Peyer's patch (tissue), 4 donors: ENCODE results near the gene HOXD13. TPM values are rescaled to one million over a fixed set of nuclear protein-coding genes. Genes with fewer than 3 reads are reported as not detected.

Experiments used
- DNase-seq, 3 donors: peaks; one replicate each; pipeline ENCODE4 v3.0.0-alpha.2; 2017 to 2019
- H3K27ac ChIP-seq, 4 donors: fragments of 200-600 bp; sonication (generic); one replicate each; pipeline ENCODE4 v1.5.1; 2016 to 2019
- H3K27me3 ChIP-seq, 2 donors: fragments of 200-600 bp; sonication (generic); one replicate each; pipeline ENCODE4 v1.5.1; 2019
- H3K36me3 ChIP-seq, 3 donors: fragments of 200-600 bp; sonication (generic); one replicate each; pipeline ENCODE4 v1.5.1; 2016 to 2019
- H3K4me1 ChIP-seq, 4 donors: fragments of 200-600 bp; sonication (generic); one replicate each; pipeline ENCODE4 v1.5.1; 2016 to 2019
- H3K4me3 ChIP-seq, 4 donors: fragments of 200-600 bp; sonication (generic); 1 replicate in 3 of 4; 2 replicates in 1 of 4; pipeline ENCODE4 v1.5.1; 2016 to 2019; ENCODE audit warnings: mild to moderate bottlenecking in 1 of 4
- H3K9me3 ChIP-seq, 4 donors: fragments of 200-600 bp; sonication (generic); one replicate each; pipeline ENCODE4 v1.5.1; 2016 to 2019; ENCODE audit warnings: mild to moderate bottlenecking in 1 of 4
- POLR2A ChIP-seq, 2 donors: fragments of 450-650 bp; IDR thresholded peaks; one replicate each; pipeline ENCODE4 v1.5.1; 2017; ENCODE audit warnings: antibody characterized with exemption in 2 of 2, mild to moderate bottlenecking in 2 of 2, moderate library complexity in 2 of 2
- total RNA-seq, 4 donors: library from RNA; depleted of rRNA; stranded (reverse); fragments of >200 nt; gene quantifications; one replicate each; pipeline ENCODE4 v1.1.0, GENCODE V29; 2016
- TF ChIP-seq, protein P1 (sequence below), 6 experiments: fragments of 450-650 bp in 4 of 6; fragments of 200-600 bp in 2 of 6; sonication (generic) in 1 of 6; IDR thresholded peaks; one replicate each; pipeline ENCODE4 v1.5.1; 2017 to 2019; ENCODE audit warnings: antibody characterized with exemption in 6 of 6, mild to moderate bottlenecking in 3 of 6, moderate library complexity in 1 of 6

The HOXD13 gene
- total RNA-seq, 4 donors from 2014 or later, result not detected

GRCh38 chr2:176082824-176083751 lies 9.4 kb upstream of the HOXD13 start:
- Histone ChIP-seq H3K27me3 (peaks cover 0 to 94% of the 10 kb centered on the region in 2 donors), H3K27ac (no peak overlapping the region), H3K36me3 (no peaks in the 10 kb centered on the region), H3K4me1 (peaks cover 0 to 20% (median 2%) of the 10 kb centered on the region in 4 donors), H3K4me3 (no peak overlapping the region), H3K9me3 (peaks cover 0 to 35% (median 0%) of the 10 kb centered on the region in 4 donors)
- TF ChIP-seq, protein P1, sequence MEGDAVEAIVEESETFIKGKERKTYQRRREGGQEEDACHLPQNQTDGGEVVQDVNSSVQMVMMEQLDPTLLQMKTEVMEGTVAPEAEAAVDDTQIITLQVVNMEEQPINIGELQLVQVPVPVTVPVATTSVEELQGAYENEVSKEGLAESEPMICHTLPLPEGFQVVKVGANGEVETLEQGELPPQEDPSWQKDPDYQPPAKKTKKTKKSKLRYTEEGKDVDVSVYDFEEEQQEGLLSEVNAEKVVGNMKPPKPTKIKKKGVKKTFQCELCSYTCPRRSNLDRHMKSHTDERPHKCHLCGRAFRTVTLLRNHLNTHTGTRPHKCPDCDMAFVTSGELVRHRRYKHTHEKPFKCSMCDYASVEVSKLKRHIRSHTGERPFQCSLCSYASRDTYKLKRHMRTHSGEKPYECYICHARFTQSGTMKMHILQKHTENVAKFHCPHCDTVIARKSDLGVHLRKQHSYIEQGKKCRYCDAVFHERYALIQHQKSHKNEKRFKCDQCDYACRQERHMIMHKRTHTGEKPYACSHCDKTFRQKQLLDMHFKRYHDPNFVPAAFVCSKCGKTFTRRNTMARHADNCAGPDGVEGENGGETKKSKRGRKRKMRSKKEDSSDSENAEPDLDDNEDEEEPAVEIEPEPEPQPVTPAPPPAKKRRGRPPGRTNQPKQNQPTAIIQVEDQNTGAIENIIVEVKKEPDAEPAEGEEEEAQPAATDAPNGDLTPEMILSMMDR (IDR thresholded peaks at IDR 0.05), result no peak
- TF ChIP-seq POLR2A (IDR thresholded peaks at IDR 0.05), result no peak
- no peak for DNase-seq

DNA sequence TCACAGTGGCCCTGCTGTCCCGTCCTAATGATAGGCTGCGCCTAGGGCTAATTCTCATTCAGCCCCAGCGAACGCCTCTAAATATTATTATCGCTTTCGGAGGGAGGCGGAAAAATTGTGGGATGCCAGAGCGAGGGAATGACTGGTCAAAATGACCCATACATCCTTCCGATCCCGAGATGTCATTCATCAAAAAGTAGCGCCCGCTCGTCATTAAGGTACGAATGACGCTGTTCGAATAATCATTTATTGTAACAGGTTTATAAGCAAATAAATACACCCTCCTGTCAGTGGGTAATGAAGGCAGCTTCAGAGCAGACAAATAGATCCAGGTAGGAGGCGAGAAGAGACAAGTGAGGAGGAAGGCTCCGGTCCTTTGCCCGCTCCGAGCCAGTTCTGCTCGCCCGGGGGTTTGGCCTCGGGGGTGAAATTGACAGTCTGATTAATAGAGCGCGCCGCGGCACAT lies 8.7 kb upstream of the HOXD13 start, which contains the start of gene EVX2:
Gene EVX2 (minus strand): TSS at position 167 of the 466 bp plus-strand sequence. CDS start 186 bp downstream, outside the sequence.
- TF ChIP-seq, protein P1 (IDR thresholded peaks at IDR 0.05), result no peak
- TF ChIP-seq POLR2A (IDR thresholded peaks at IDR 0.05), result no peak
- Histone ChIP-seq H3K36me3 (no peaks in the 10 kb centered on the region), H3K4me3 (no peak within 1 kb of the TSS), H3K27ac (no peak within 1 kb of the TSS), H3K4me1 (peaks cover 0 to 23% (median 3%) of the 10 kb centered on the region in 4 donors), H3K27me3 (peaks cover 0 to 88% of the 10 kb centered on the region in 2 donors), H3K9me3 (peaks cover 0 to 35% (median 0%) of the 10 kb centered on the region in 4 donors)
- DNase-seq, result no peak

- no peak overlapping the region for H3K27ac ChIP-seq
- H3K4me3 ChIP-seq, result no peak overlapping the region
- no peak for DNase-seq
- H3K9me3 ChIP-seq, result peaks cover 0 to 34% (median 0%) of the 10 kb centered on the region in 4 donors
- H3K27me3 ChIP-seq, result peaks cover 0 to 81% of the 10 kb centered on the region in 2 donors
- no peaks in the 10 kb centered on the region for H3K36me3 ChIP-seq
- peaks cover 0 to 17% (median 3%) of the 10 kb centered on the region in 4 donors for H3K4me1 ChIP-seq
- TF ChIP-seq, protein P1 (IDR thresholded peaks at IDR 0.05), result no peak
- TF ChIP-seq POLR2A (IDR thresholded peaks at IDR 0.05), result no peak
Observed at GRCh38 chr2:176084611-176085119, 7.9 kb upstream of the HOXD13 start.

GRCh38 chr2:176085120-176085788 lies 7.3 kb upstream of the HOXD13 start:
- H3K9me3 ChIP-seq, result peaks cover 0 to 31% (median 0%) of the 10 kb centered on the region in 4 donors
- no peak overlapping the region for H3K27ac ChIP-seq
- no peaks in the 10 kb centered on the region for H3K36me3 ChIP-seq
- peaks cover 0 to 12% (median 3%) of the 10 kb centered on the region in 4 donors for H3K4me1 ChIP-seq
- peaks cover 0 to 84% of the 10 kb centered on the region in 2 donors for H3K27me3 ChIP-seq
- no peak overlapping the region for H3K4me3 ChIP-seq
- peak in 2 of 3 donors; percentile 39 to 45 for DNase-seq
- no peak for TF ChIP-seq POLR2A (IDR thresholded peaks at IDR 0.05)
- TF ChIP-seq, protein P1 (IDR thresholded peaks at IDR 0.05), result no peak
